HG02884 (cell line): ENCODE results near the gene MGST1.
"Not testable (repeated sequence)": the region's sequence is repeated elsewhere in the genome, so short reads cannot be mapped to it uniquely, and the experiment has no call there.

Source experiments
- ATAC-seq: cut with Tn5 transposase; IDR thresholded peaks from one replicate; pipeline ENCODE4 v1.9.1; 2021; ENCODE audit warnings: mild to moderate bottlenecking, moderate library complexity; ENCODE audit not compliant: unreplicated experiment

The MGST1 gene

GRCh38 chr12:16350682-16351081, 3.2 kb downstream of the MGST1 start:
- no peak for ATAC-seq

- no peak for ATAC-seq
Observed at GRCh38 chr12:16352481-16352880, 5.0 kb downstream of the MGST1 start.

DNA sequence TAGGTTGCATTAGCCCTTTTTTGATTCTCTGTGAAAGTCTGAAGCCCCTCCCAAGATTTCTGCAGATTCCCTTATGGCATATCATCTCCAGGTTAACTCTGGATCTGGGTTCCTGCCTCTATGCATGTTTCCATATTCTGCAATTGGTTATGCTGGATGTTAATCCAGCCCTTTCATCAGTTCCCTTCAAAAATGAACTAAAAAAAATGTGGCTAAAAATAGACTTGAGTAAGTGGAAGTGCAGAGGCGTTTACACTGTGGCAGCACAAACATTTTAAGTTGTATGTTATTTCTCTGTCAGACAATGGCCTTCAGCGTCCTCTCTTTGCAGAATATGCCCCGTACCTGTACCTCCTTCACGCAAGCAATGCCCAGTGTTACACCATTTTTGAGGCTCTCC, 11.4 kb downstream of the MGST1 start:
- no peak for ATAC-seq

- ATAC-seq: peak; percentile 55
Observed at GRCh38 chr12:16359512-16360491, 12.4 kb downstream of the MGST1 start.

- no peak for ATAC-seq
Observed at GRCh38 chr12:16361142-16361783, 13.8 kb downstream of the MGST1 start.

DNA sequence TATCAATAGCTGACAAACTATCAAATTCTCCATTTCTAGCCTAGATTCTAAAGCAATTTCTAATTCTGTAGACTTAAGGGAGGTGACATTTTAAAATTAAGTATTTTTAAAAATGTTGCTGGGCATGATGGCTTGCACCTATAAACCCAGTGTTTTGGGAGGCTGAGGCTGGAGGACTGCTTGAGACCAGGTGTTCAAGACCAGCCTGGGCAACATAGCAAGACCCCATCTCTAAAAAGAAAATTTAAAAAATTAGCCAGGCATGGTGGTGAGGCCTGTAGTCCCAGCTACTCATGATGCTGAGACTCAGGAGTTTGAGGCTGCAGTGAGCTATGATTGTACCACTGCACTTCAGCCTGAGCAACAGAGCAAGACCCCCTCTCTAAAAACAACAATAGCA, 15.1 kb downstream of the MGST1 start:
- no peak for ATAC-seq

DNA sequence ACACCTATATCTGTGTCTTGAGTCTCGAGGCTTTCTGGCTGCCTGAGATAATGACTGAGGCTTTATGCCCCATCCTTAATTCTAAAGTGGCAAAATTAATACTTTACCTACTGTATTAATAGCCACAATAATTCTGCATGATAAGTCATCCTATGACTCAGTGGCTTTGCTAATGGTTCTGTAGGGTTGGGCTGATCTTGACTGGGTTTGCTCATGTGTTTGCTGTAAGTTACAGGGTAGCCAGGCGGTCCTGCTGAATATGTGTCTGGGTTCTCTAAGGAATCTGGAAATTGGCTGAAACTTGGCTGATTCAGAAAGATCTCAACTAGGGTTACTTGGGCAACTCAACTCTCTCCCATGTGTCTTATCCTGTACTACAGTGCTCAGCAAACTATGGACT, 21.7 kb downstream of the MGST1 start:
- ATAC-seq: no peak

DNA sequence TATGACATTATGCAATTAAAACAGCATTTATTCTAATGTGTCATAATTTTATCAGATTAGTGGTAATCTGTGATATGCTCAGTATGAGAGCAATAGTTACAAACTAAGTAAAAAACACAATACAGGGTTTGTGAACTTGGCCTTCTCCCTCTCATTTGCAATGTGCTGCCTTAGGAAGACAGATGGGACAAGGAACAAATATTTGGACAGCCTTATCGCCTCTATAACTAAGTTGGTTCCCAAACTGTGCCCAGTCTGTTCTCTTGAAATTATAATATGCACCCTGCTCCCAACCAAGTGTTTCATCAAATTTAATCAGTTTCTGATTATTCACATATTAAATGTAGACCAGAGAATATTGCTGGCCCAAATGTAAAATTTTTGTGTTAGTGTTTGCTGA, 22.7 kb downstream of the MGST1 start:
- ATAC-seq: no peak

DNA sequence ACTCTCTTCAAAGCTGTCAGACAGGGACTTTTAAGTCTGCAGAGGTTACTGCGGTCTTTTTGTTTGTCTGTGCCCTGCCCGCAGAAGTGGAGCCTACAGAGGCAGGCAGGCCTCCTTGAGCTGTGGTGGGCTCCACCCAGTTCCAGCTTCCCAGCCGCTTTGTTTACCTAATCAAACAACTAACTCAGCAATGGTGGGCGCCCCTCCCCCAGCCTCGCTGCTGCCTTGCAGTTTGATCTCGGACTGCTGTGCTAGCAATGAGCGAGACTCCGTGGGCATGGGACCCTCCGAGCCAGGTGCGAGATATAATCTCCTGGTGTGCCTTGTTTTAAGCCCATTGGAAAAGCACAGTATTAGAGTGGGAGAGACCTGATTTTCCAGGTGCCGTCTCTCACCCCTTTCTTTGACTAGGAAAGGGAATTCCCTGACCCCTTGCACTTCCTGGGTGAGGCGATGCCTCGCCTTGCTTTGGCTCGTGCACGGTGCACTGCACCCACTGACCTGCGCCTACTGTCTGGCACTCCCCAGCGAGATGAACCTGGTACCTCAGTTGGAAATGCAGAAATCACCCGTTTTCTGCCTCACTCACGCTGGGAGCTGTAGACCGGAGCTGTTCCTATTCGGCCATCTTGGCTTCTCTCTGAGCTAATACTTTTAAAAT, 35.3 kb downstream of the MGST1 start:
- ATAC-seq: not testable (repeated sequence)

DNA sequence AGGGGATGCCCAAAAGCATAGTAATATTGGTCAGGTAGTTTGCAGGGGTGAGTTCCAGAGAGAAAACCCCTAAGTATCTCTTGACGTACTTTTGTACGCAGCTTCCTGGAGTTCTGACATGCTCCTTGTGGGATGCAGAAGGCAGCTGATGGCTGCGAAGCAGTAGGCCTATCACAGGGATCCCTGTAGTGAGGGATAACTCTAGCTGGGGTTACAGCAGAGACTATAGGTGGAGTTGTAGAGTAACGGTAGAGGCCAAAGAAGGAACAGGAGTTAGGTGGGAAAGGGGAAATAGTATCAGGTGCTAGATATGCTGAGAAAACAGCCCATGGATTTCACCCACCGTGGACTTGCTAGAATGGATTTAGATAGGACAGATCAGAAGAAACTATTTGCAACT, 37.3 kb downstream of the MGST1 start:
- no peak for ATAC-seq

DNA sequence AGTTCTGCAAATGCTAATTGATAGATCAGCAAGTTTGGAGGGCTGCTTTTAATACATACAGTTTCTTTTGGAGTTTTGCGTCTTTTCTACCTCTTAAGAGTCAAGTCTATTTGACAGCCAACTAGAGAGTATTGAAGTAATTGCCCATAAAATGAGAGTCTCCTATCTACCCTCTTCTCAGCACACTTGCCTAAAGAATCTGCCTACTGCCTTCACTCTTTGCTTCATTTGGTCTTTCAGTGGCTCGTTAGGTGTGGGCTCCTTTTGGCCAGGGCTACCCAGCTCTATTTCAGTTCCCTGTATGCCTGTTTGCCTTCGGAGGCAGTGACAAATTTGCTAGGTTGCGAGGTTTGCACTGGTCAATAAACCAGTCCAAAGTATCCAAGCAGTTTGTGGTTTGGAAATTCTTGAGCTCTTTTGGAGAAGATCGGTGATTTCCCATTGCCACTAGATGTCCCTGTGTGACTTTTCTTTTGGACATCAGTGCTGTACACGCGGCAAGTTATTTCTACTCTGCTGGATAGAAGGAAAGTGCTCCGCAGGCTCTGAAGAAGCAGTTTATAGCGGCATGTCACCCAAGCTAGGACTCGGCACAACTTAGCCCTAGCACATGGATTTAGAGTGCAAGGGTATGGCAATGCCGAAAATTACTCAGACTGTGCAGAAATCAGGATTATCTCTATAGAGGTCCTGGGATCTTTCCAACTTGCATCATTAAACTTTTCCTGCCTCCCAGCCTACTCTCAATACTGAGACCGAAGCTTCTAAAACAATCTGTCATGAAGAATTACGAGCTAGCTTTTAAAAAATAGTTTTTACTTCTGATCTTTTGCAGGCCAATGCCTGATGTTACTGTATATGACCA, 38.6 kb downstream of the MGST1 start:
- no peak for ATAC-seq

- no peak for ATAC-seq
Observed at GRCh38 chr12:16387919-16388318, 40.5 kb downstream of the MGST1 start.

DNA sequence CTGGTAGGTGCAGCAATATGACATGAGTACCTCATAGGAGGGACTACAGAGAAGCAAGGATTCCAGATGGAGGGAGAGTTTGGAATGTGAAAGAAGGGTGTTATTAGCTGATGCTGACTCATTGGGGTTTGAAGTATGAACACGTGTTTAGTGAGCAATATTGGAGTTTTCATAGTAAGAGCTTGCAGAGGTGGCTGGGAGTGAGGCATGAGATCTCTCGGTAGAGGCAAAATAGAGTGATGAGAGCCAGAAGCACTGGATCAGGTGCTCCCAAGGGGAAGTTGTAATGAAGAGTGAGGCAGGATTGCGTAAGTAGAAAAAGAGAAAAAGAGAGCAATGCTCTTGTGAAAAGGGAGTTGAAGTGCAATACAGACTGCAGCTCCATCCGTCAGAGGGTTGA, 42.1 kb downstream of the MGST1 start:
- no peak for ATAC-seq

DNA sequence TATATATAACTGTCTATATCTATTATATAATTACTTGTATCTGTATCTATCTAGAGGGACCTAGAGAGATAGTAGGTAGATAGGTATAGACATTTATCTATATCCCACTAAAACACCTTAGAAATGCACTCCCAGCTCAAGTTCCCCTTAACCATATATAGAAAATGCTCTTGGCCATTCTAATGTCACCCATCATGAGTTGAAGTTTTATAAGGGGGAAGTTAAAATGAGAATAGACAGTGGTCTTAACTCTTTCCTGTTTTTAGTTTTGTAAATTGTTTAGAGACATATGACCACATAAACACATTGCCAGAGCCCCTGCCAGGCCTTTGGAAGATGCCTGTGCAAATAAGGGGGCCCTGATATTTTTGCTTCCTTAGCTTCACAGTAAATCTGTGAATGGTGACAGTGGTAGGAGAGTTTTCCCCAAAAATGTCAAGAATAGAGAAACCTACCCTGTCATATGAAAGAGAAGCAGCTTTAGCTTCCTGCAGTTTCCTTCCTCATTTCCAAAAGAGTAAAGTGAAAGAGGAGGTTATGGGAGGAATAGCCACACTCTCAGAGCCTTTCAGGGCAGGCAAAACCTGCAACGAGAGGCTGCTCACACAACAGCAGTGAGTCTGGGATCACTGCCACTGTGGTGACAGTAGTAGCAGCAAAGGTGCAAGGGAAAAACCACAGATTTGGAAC, 45.5 kb downstream of the MGST1 start:
- no peak for ATAC-seq

DNA sequence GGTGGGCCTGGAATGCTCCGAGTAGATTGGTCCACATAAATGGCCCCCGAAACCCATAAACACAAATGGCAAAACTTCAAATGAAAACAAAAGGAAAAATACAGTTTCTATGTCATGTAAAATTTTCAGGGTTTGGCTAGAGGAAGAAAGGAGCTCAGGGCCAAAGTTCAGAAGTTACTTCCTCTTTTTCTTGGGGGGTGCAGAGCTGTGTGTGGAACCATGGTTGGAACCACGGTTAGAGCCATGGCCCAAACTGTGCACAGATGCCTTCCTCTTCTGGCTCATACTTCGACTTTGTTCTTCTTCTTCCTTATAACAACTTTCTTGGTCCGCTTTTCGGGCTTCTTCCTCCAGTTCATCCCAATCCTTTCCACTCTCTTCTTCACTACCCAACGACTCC, 51.7 kb downstream of the MGST1 start:
- ATAC-seq: no peak

DNA sequence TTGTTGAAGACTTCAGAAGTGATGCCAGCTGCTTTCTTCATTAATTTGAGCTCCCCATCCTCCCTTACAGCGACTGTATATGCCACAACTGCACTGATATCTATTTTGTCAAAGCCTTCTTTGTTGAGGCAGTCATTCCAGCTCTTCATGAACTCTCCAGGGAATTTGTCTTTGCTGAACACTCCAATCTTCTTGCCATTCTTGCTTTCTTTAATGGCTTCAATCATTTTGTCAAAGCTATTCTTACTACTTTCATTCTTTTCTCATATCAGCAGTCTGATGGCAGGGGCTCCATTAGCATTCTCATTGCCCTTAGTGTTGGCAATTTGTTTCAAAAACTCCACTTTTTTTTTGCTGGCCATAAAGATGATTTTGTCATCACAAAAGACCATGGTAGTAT, 54.4 kb downstream of the MGST1 start:
- not testable (repeated sequence) for ATAC-seq

- ATAC-seq: no peak
Observed at GRCh38 chr12:16407346-16407745, 59.9 kb downstream of the MGST1 start.
